ENCODE data around the gene RAET1G. TPM values are rescaled to one million over a fixed set of nuclear protein-coding genes. Genes with fewer than 3 reads are reported as not detected.
"Not testable (repeated sequence)": the region's sequence is repeated elsewhere in the genome, so short reads cannot be mapped to it uniquely, and the experiment has no call there.

Gene RAET1G
- total and polyA plus RNA-seq, 2 donors (not counting 3 experiments of a cell fraction or from before 2014, with no cell fraction given), result 1.6 to 2.1 TPM

DNA sequence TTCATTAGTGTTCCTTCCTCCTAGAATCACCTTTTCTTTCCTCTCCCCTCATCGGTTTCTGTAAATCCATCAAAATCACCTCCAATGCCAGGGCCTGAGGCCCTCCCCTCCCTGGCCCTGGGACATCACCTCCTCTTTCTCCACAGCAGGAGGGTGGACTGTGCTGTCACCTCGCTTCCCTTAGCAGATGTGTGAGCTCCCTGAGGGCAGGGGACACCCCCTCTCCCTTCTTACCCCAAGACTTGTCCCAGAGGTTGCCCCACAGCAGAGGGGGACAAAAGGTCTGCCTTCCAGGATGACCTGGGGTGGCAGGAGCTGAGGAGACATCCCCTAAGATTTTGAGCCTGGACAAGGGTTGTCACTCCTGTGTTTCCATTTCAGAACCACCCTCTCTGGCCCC is 46.7 kb upstream of the RAET1G start:
- peaks cover 5% of the 10 kb centered on the region for H3K4me1 ChIP-seq (ENCODE audit: control insufficient read depth, extremely low read depth, insufficient read depth, low read length)
- no peak overlapping the region for H3K4me2 ChIP-seq (ENCODE audit: insufficient read depth, low read length)
- no peaks in the 10 kb centered on the region for H3K79me2 ChIP-seq (ENCODE audit: control insufficient read depth, insufficient read depth, low read length)
- dilution Hi-C loops (cut with MboI; ENCODE audit: extremely low pct_ligation_motif_present, low sequenced_read_pairs), result no loop called here
- no TSS peak for BruUV-seq (replicated peaks)
- no peaks in the 10 kb centered on the region for H3K9me1 ChIP-seq (replicated peaks; ENCODE audit: control insufficient read depth, extremely low read depth, insufficient read depth, low read length)
- FAIRE-seq (no peak), DNase-seq (ENCODE audit: low read depth, low spot score) (no peak)
- intact Hi-C loops (cut with micrococcal nuclease), result no loop called here
- TF ChIP-seq FOS (IDR thresholded peaks at IDR 0.05; ENCODE audit: borderline replicate concordance, insufficient read depth, low read length) (no peak), GATA2 (IDR thresholded peaks at IDR 0.05; ENCODE audit: insufficient read depth, insufficient read length, low read depth, low read length) (no peak), EZH2 (IDR thresholded peaks at IDR 0.05; ENCODE audit: borderline replicate concordance, low read depth, low read length, severe bottlenecking) (no peak), POLR2AphosphoS5 (IDR thresholded peaks at IDR 0.05; ENCODE audit: insufficient read depth, low read depth, low read length) (no peak), MYC (IDR thresholded peaks at IDR 0.05; ENCODE audit: low read depth, low read length) (no peak)
- TF ChIP-seq, protein P1, sequence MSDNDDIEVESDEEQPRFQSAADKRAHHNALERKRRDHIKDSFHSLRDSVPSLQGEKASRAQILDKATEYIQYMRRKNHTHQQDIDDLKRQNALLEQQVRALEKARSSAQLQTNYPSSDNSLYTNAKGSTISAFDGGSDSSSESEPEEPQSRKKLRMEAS (IDR thresholded peaks at IDR 0.05; ENCODE audit: insufficient read depth, insufficient read length), result no peak
- TF ChIP-seq, protein P2, sequence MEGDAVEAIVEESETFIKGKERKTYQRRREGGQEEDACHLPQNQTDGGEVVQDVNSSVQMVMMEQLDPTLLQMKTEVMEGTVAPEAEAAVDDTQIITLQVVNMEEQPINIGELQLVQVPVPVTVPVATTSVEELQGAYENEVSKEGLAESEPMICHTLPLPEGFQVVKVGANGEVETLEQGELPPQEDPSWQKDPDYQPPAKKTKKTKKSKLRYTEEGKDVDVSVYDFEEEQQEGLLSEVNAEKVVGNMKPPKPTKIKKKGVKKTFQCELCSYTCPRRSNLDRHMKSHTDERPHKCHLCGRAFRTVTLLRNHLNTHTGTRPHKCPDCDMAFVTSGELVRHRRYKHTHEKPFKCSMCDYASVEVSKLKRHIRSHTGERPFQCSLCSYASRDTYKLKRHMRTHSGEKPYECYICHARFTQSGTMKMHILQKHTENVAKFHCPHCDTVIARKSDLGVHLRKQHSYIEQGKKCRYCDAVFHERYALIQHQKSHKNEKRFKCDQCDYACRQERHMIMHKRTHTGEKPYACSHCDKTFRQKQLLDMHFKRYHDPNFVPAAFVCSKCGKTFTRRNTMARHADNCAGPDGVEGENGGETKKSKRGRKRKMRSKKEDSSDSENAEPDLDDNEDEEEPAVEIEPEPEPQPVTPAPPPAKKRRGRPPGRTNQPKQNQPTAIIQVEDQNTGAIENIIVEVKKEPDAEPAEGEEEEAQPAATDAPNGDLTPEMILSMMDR (IDR thresholded peaks at IDR 0.05; ENCODE audit: extremely low read depth in 1 of 2, insufficient read depth in 1 of 2, low read depth in 1 of 2, low read length in 2 of 2), result no peak
- POLR2A ChIA-PET, result no interaction called here
- no peaks in the 10 kb centered on the region for H3K36me3 ChIP-seq (ENCODE audit: control insufficient read depth in 2 of 2, extremely low read depth in 1 of 2, insufficient read depth in 2 of 2, low read length in 2 of 2)
- no peaks in the 10 kb centered on the region for H4K20me1 ChIP-seq (replicated peaks; ENCODE audit: control insufficient read depth, extremely low read depth, insufficient read depth, low read length)
- no peak overlapping the region for H2AFZ ChIP-seq (ENCODE audit: low read depth, low read length)
- CTCF ChIA-PET, result interaction anchor here (1.0 kb wide), 1 partner anchor 119 kb away, joined by 3 read pairs; no protein-coding TSS in a partner anchor
- no peak overlapping the region for H3K9ac ChIP-seq (replicated peaks; ENCODE audit: extremely low read depth, insufficient read depth, low read length)
- H3K27me3 ChIP-seq (ENCODE audit: control insufficient read depth in 2 of 2, insufficient read depth in 2 of 2, low read length in 2 of 2), result peaks cover 10 to 29% of the 10 kb centered on the region in 2 experiments
- H3K27ac ChIP-seq (ENCODE audit: insufficient read depth, low read depth, low read length), result no peak overlapping the region
- no peak overlapping the region for H3K4me3 ChIP-seq (replicated peaks in 1 of 3; ENCODE audit: insufficient read depth in 1 of 3, low read depth in 1 of 3, low read length in 3 of 3)
- no peaks in the 10 kb centered on the region for H3K9me3 ChIP-seq (replicated peaks; ENCODE audit: control insufficient read depth, insufficient read depth, low read length)

DNA sequence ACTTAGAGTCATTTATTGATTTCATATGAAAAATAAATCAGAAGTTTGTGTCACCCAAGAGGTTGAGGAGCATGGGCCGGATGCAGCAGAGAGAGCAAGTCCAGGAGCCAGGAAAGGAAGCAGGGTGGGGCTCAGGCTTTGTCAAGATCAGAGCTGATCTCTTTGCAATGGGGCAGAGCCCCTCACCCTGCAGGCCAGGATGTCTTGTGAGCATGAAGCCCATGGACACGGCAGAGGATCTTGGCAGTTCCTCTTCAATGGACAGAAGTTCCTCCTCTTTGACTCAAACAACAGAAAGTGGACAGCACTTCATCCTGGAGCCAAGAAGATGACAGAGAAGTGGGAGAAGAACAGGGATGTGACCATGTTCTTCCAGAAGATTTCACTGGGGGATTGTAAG is 46.0 kb upstream of the RAET1G start:
- intact Hi-C loops (cut with micrococcal nuclease), result not testable (repeated sequence)
- peaks cover 12 to 37% of the 10 kb centered on the region in 2 experiments for H3K27me3 ChIP-seq (ENCODE audit: control insufficient read depth in 2 of 2, insufficient read depth in 2 of 2, low read length in 2 of 2)

DNA sequence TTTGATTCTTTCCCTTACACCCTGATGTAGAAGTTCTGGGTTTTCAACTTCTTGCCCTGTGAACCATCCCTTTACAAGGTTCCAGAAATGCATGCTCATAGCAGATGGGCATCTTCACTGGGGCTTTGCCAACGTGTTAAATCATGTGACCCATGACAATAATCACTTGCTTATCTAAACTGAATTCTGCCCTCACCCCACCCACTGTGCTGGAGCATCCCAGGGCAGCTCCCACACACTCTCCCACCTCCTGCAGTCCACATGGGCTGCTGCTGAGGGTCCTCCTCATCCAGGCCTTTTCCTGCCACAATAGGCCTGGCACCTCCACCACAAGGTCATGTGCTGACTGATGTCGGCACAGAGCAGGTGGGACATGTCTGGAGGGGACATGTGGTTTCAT is 45.1 kb upstream of the RAET1G start:
- peaks cover 18% of the 10 kb centered on the region for H3K4me1 ChIP-seq (ENCODE audit: control insufficient read depth, extremely low read depth, insufficient read depth, low read length)
- H3K36me3 ChIP-seq (ENCODE audit: control insufficient read depth in 2 of 2, extremely low read depth in 1 of 2, insufficient read depth in 2 of 2, low read length in 2 of 2); H3K4me3 ChIP-seq (replicated peaks in 1 of 3; ENCODE audit: insufficient read depth in 1 of 3, low read depth in 1 of 3, low read length in 3 of 3); BruUV-seq (replicated peaks); POLR2A ChIA-PET; dilution Hi-C loops (cut with MboI; ENCODE audit: extremely low pct_ligation_motif_present, low sequenced_read_pairs); H2AFZ ChIP-seq (ENCODE audit: low read depth, low read length); DNase-seq (ENCODE audit: low read depth, low spot score); intact Hi-C loops (cut with micrococcal nuclease); H4K20me1 ChIP-seq (replicated peaks; ENCODE audit: control insufficient read depth, extremely low read depth, insufficient read depth, low read length); H3K9me1 ChIP-seq (replicated peaks; ENCODE audit: control insufficient read depth, extremely low read depth, insufficient read depth, low read length); H3K79me2 ChIP-seq (ENCODE audit: control insufficient read depth, insufficient read depth, low read length); H3K9me3 ChIP-seq (replicated peaks; ENCODE audit: control insufficient read depth, insufficient read depth, low read length); CTCF ChIA-PET; H3K9ac ChIP-seq (replicated peaks; ENCODE audit: extremely low read depth, insufficient read depth, low read length); FAIRE-seq; H3K27ac ChIP-seq (ENCODE audit: insufficient read depth, low read depth, low read length); H3K4me2 ChIP-seq (ENCODE audit: insufficient read depth, low read length): not testable (repeated sequence)
- H3K27me3 ChIP-seq (ENCODE audit: control insufficient read depth in 2 of 2, insufficient read depth in 2 of 2, low read length in 2 of 2), result peaks cover 12 to 40% of the 10 kb centered on the region in 2 experiments

More for the DNA sequence above, 46.0 kb upstream of the RAET1G start:
- H3K9ac ChIP-seq (replicated peaks; ENCODE audit: extremely low read depth, insufficient read depth, low read length); H3K36me3 ChIP-seq (ENCODE audit: control insufficient read depth in 2 of 2, extremely low read depth in 1 of 2, insufficient read depth in 2 of 2, low read length in 2 of 2); H4K20me1 ChIP-seq (replicated peaks; ENCODE audit: control insufficient read depth, extremely low read depth, insufficient read depth, low read length); H3K9me1 ChIP-seq (replicated peaks; ENCODE audit: control insufficient read depth, extremely low read depth, insufficient read depth, low read length); POLR2A ChIA-PET; H3K79me2 ChIP-seq (ENCODE audit: control insufficient read depth, insufficient read depth, low read length); FAIRE-seq; H3K4me3 ChIP-seq (replicated peaks in 1 of 3; ENCODE audit: insufficient read depth in 1 of 3, low read depth in 1 of 3, low read length in 3 of 3); H3K4me2 ChIP-seq (ENCODE audit: insufficient read depth, low read length); dilution Hi-C loops (cut with MboI; ENCODE audit: extremely low pct_ligation_motif_present, low sequenced_read_pairs); H3K9me3 ChIP-seq (replicated peaks; ENCODE audit: control insufficient read depth, insufficient read depth, low read length); H2AFZ ChIP-seq (ENCODE audit: low read depth, low read length); BruUV-seq (replicated peaks); CTCF ChIA-PET; H3K27ac ChIP-seq (ENCODE audit: insufficient read depth, low read depth, low read length); DNase-seq (ENCODE audit: low read depth, low spot score): not testable (repeated sequence)
- peaks cover 13% of the 10 kb centered on the region for H3K4me1 ChIP-seq (ENCODE audit: control insufficient read depth, extremely low read depth, insufficient read depth, low read length)

Measured in endothelial cell of umbilical vein (primary cell).